Left lung (tissue), 10 donors: ENCODE results near the gene GJC2. TPM values are rescaled to one million over a fixed set of nuclear protein-coding genes. Genes with fewer than 3 reads are reported as not detected.

Source experiments
- ATAC-seq: fragments of 200-7000 bp; cut with Tn5 transposase; one replicate; pipeline ENCODE4 v1.9.1; 2020; ENCODE audit warnings: moderate library complexity
- DNase-seq, 4 donors: peaks; one replicate each; pipeline ENCODE4 v3.0.0-alpha.2; 2013 to 2020
- H3K27ac ChIP-seq, 2 donors: fragments of 200-600 bp; sonication (generic) in 1 of 2; one replicate each; pipeline versions ENCODE4 v1.5.0 to v1.8.0; 2020 to 2021
- H3K27me3 ChIP-seq, 2 donors: fragments of 200-600 bp; sonication (generic) in 1 of 2; one replicate each; pipeline versions ENCODE4 v1.5.0 to v1.8.0; 2020 to 2021
- H3K36me3 ChIP-seq, 2 donors: fragments of 200-600 bp; sonication (generic) in 1 of 2; one replicate each; pipeline versions ENCODE4 v1.5.0 to v1.8.0; 2020 to 2021
- H3K4me1 ChIP-seq, 2 donors: fragments of 200-600 bp; one replicate each; pipeline ENCODE4 v1.8.0; 2021
- H3K4me3 ChIP-seq, 2 donors: fragments of 200-600 bp; sonication (generic) in 1 of 2; one replicate each; pipeline versions ENCODE4 v1.5.0 to v1.8.0; 2020 to 2021; ENCODE audit warnings: mild to moderate bottlenecking in 1 of 2
- H3K9me3 ChIP-seq, 2 donors: fragments of 200-600 bp; sonication (generic) in 1 of 2; one replicate each; pipeline versions ENCODE4 v1.5.0 to v1.8.0; 2020 to 2021
- CTCF ChIP-seq, 2 donors: fragments of 200-600 bp; sonication (generic) in 1 of 2; IDR thresholded peaks; one replicate each; pipeline versions ENCODE4 v1.5.0 to v1.8.0; 2021; ENCODE audit warnings: antibody characterized with exemption in 2 of 2
- intact Hi-C, 2 donors: fragments of 100-400 bp; cut with DNase I; formaldehyde crosslinking; loops; one replicate each; pipeline versions ENCODE4 v1.11.2 to v1.14.2; 2022
- polyA plus RNA-seq, 6 donors: library from polyadenylated mRNA; unstranded; fragments of 120-200 nt; gene quantifications; one replicate each; pipeline ENCODE4 v1.2.1, GENCODE V29; 2013; ENCODE audit not compliant: insufficient read length in 6 of 6
- total RNA-seq, 2 donors: library from RNA; stranded (reverse); fragmentation: NEBNext Ultra II Directional; extraction: Animal tissue kit (Norgen Biotek cat#: 25700); gene quantifications; one replicate each; pipeline ENCODE4 v1.2.1, GENCODE V29; 2021
- donor health status: DM: no; HTN: yes; CAD: no.
- donor health status: DM: no; HTN: no; CAD: no.

GJC2 gene
- total and polyA plus RNA-seq, 8 donors = 2.3 to 4.9 (median 3.1) TPM

DNA sequence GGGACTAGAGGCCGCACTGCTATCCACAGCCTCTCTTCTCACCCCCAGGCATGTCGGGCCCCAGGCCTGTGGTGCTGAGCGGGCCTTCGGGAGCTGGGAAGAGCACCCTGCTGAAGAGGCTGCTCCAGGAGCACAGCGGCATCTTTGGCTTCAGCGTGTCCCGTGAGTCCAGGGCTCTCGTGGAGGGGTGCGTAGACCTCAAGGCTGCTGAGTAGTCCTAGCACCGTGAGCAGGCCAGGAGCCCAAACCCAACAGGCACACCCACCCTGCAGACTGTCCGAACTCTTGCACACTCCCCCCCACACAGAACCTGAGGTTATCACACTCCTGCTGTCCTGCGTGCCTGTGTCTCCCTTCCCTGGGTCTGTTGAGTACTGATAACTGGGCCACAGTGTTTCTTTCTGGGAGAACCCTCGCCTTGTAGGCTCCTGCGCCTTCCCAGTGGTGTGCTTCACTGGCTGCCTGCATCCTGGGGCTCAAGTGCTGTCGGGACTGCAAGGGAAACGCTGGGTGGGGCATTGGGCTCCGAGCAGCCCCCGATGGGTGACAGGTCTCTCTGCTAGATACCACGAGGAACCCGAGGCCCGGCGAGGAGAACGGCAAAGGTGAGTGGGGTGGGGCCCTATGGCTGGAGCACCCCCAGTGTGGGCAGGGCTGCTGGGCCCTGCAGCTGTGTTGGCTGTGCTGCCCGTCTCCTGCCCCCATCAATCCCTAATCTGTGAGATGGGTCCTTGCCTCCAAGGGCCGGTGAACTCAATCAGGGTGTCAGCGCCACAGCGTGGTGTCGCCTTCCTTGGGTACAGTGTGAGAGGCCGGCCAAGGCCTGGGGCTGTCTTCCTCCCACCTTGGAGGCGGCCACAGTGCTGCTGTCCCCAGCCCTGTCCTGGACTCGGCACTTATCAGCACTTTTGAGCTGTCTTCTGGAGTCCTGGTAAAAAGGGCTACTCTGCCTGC lies 4.0 kb upstream of the GJC2 start:
- Histone ChIP-seq H3K27me3 (no peaks in the 10 kb centered on the region), H3K9me3 (no peaks in the 10 kb centered on the region), H3K36me3 (peaks cover 0 to 71% of the 10 kb centered on the region in 2 donors), H3K27ac (no peak overlapping the region), H3K4me1 (peaks cover 28 to 88% of the 10 kb centered on the region in 2 donors), H3K4me3 (no peak overlapping the region)
- intact Hi-C loops = no loop called here
- DNase-seq = no peak
- no peak for TF ChIP-seq CTCF (IDR thresholded peaks at IDR 0.05)
- no peak for ATAC-seq

DNA sequence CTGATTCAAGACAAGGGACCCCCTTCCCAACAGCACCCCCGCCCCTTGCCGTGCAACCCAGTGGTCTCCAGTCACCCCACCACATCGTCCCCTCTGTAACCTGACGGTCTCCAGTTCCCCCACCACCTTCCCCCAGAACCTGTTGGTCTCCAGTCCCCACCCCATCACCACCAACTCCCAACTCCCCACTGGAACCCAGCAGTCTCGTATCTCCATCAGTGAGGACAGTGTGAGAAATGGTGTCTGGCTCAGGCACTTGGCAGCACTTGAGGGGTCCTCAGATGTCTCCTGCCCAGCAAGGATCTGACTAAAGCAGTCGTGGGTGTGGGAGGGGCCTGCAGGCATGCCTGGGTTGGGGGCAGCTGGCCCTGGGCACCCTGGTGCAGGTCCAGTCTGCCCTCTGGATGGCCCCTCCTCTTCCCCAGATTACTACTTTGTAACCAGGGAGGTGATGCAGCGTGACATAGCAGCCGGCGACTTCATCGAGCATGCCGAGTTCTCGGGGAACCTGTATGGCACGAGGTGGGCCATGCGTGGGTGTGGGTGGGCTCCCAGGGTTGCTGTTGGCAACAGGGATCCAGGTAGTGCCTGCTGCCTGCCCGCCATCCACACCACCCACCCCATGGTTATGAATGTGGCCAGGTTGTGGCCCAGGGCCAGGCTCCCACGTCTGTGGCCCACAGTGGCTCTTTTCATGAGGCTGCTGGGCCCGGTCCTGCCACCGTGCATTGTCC lies 3.1 kb upstream of the GJC2 start:
- no peak overlapping the region for H3K4me3 ChIP-seq
- H3K27me3 ChIP-seq = no peaks in the 10 kb centered on the region
- peaks cover 22 to 88% of the 10 kb centered on the region in 2 donors for H3K4me1 ChIP-seq
- intact Hi-C loops = no loop called here
- no peaks in the 10 kb centered on the region for H3K9me3 ChIP-seq
- TF ChIP-seq CTCF (IDR thresholded peaks at IDR 0.05) = no peak
- DNase-seq (no peak), ATAC-seq (no peak)
- peaks cover 0 to 69% of the 10 kb centered on the region in 2 donors for H3K36me3 ChIP-seq
- H3K27ac ChIP-seq = peak overlapping the region in 1 of 2 donors; percentile 79

GRCh38 chr1:228147151-228147693 lies 2.5 kb upstream of the GJC2 start:
- Histone ChIP-seq H3K36me3 (peaks cover 0 to 63% of the 10 kb centered on the region in 2 donors), H3K27me3 (no peaks in the 10 kb centered on the region), H3K9me3 (no peaks in the 10 kb centered on the region), H3K4me1 (peaks cover 16 to 82% of the 10 kb centered on the region in 2 donors), H3K27ac (peak overlapping the region; percentile 79 to 81), H3K4me3 (no peak overlapping the region)
- TF ChIP-seq CTCF (IDR thresholded peaks at IDR 0.05) = no peak
- no peak for ATAC-seq
- DNase-seq = peak in 1 of 4 donors; percentile 75
- intact Hi-C loops = no loop called here

GRCh38 chr1:228147768-228148167 lies 2.0 kb upstream of the GJC2 start:
- peaks cover 10 to 77% of the 10 kb centered on the region in 2 donors for H3K4me1 ChIP-seq

More at GRCh38 chr1:228147768-228148167, 2.0 kb upstream of the GJC2 start:
- DNase-seq (peak in 1 of 4 donors; percentile 23), ATAC-seq (no peak)
- Histone ChIP-seq H3K27ac (peak overlapping the region; percentile 79 to 81), H3K36me3 (peaks cover 0 to 57% of the 10 kb centered on the region in 2 donors), H3K4me3 (no peak overlapping the region), H3K9me3 (no peaks in the 10 kb centered on the region), H3K27me3 (no peaks in the 10 kb centered on the region)
- intact Hi-C loops = no loop called here
- no peak for TF ChIP-seq CTCF (IDR thresholded peaks at IDR 0.05)
